Inflammatory macrophage (primary cell): ENCODE results near the gene ASCL1.

Source experiments
- DNase-seq, 2 donors: peaks; one replicate each; pipeline ENCODE4 v3.0.0-alpha.2; 2020 to 2022

ASCL1 gene

DNA sequence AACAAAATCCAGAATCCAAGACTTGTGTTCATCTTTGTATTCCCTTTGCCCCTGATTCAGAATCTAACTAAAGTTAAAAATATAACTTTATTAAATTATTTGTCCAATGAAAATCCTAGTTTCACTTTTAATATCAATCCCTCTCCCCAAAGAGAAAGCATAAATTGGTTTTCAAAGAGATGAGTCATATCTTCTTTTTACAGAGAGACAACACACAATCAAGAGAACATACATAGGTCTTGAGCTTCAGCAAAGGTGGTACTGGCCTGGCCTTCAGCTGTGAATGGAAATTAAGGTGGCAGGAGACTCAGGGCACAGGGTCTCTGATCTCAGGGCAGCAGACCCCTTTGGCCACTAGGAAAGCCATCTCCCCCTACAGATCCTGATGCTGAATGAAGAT is 4.3 kb upstream of the ASCL1 start:
- DNase-seq, result no peak

DNA sequence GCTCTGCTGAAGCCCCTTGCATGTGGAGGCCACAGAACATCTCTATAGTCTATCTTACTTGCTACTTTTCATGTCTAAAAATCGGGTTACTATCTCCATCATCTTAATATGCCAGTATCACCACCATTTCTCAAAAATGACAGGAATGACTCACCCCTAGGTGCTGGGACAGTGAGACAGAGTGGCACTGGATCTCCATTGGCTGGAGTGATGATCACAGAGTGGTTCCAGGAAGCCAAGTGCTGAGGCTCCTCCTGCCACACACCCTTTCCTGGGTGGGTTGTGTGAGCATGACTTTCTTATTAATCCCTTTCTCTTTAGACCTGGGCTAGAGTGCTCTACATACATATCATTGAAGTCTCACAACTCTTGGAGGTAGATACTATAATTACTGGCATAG is 3.3 kb upstream of the ASCL1 start:
- DNase-seq, result no peak

DNA sequence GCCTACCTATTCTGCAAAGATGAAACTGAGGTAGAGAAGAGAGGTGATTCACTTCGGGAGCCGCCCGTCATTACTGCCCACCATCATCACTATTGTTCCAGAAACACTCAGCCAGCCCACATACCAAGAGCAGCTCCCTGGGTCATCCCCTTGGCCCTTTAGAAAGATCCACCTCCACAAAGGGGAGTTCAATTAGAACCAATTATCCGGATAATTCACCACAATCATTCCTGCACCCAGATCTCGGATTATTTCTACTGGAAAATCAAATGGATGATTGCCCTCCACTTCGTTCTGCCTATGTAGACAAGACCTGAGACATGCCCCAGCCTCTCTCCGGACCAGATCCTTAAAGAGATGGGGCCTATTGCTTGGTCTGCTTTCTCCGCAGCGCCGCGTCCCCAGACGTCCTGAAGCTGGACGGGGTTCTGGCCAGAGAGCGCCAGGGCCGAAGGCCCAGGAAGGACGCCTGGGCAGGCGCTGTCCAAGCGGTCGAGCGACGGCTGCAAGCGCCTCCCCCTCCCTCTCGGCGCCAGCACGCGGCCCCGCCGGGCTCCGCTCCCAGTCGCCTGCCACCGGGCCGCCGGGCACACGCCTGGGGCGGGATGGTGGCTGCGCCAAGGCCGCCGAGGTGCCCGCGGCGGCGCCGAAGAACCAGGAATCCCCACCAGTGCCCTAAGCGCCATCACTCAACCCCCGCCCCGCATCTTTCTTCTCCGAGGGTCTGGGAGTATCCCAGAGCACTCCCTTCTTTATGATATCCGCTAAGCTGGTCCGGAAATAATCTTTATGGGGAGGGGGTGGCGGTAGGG is 1.3 kb upstream of the ASCL1 start:
- DNase-seq, result no peak

DNA sequence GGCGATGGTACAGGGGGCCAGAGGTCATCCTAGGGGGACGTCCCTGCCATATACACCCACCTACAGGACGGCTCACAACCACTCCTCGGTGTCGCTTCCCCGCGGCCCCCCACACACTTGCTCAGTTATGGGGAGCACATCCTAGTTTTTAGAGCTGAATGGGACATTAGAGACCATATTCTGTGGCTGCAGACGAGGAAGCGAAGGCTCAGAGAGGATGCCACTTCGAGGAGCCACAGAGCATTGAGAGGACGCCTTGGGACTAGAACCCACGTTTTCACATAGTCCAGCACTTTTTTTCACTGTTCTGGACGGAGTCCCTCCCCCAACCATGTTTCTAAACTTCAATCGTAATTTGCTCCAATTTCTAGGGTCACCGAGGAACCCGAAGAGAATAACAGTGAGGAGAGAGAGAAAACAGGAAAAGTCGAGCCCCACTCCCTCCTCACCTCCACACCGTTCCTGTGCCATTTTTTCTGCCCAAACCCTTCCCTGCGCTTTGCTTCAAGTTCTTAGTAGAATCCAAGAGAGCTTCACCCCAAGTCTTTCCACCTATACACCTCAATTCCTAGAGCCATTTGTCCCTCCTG is 641 bp upstream of the ASCL1 start:
- DNase-seq, result no peak

DNA sequence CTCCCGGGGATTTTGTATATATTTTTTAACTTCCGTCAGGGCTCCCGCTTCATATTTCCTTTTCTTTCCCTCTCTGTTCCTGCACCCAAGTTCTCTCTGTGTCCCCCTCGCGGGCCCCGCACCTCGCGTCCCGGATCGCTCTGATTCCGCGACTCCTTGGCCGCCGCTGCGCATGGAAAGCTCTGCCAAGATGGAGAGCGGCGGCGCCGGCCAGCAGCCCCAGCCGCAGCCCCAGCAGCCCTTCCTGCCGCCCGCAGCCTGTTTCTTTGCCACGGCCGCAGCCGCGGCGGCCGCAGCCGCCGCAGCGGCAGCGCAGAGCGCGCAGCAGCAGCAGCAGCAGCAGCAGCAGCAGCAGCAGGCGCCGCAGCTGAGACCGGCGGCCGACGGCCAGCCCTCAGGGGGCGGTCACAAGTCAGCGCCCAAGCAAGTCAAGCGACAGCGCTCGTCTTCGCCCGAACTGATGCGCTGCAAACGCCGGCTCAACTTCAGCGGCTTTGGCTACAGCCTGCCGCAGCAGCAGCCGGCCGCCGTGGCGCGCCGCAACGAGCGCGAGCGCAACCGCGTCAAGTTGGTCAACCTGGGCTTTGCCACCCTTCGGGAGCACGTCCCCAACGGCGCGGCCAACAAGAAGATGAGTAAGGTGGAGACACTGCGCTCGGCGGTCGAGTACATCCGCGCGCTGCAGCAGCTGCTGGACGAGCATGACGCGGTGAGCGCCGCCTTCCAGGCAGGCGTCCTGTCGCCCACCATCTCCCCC is 777 bp downstream of the ASCL1 start:
- DNase-seq, result no peak

GRCh38 chr12:102958830-102959176 is 1.3 kb downstream of the ASCL1 start:
- no peak for DNase-seq

GRCh38 chr12:102959391-102959790 is 1.9 kb downstream of the ASCL1 start:
- DNase-seq, result no peak

GRCh38 chr12:102960766-102961465 is 3.4 kb downstream of the ASCL1 start:
- DNase-seq, result no peak

- DNase-seq, result no peak
Measured at GRCh38 chr12:102961466-102961855, 4.0 kb downstream of the ASCL1 start.

DNA sequence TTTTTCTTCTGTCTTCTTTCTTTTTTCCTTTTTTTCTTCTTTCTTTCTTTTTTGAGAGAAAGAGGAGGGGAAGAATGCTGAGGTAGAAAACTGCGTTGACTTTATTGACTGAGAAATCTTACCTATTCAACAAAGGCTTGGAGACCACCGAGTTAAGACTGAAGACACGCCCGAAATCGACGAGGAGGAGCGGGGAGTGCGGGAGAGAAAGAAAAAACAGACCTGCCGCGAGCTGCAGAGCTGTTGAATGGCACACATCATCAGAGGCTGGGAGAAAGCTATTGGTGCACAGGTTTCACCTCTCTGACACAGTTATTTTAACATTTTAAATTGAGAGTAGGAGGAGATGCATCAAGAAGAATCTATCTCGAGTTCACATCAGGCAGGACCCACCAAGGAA is 5.1 kb downstream of the ASCL1 start:
- no peak for DNase-seq

GRCh38 chr12:102962986-102963385 is 5.5 kb downstream of the ASCL1 start:
- DNase-seq, result no peak

DNA sequence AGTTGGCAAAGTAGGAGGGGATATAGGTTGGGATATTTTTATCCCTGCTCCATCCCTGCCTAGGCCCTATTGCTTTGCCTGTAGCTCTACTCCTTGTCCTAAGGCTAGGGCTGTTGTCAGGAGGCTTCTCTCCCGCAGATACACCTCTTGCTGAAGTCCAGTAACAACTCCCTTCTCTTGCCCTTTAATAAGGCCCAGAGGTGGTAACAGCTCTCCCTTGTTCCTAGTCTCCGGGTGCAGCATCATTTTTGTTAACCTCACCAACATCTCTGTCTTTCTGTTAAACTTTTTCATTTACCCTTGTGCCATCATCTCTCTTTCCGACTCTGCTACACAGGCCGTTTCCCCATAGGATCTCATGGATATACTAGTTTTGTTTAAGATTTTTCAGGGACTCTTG is 6.3 kb downstream of the ASCL1 start:
- no peak for DNase-seq

- no peak for DNase-seq
Measured at GRCh38 chr12:102964872-102965271, 7.4 kb downstream of the ASCL1 start.

DNA sequence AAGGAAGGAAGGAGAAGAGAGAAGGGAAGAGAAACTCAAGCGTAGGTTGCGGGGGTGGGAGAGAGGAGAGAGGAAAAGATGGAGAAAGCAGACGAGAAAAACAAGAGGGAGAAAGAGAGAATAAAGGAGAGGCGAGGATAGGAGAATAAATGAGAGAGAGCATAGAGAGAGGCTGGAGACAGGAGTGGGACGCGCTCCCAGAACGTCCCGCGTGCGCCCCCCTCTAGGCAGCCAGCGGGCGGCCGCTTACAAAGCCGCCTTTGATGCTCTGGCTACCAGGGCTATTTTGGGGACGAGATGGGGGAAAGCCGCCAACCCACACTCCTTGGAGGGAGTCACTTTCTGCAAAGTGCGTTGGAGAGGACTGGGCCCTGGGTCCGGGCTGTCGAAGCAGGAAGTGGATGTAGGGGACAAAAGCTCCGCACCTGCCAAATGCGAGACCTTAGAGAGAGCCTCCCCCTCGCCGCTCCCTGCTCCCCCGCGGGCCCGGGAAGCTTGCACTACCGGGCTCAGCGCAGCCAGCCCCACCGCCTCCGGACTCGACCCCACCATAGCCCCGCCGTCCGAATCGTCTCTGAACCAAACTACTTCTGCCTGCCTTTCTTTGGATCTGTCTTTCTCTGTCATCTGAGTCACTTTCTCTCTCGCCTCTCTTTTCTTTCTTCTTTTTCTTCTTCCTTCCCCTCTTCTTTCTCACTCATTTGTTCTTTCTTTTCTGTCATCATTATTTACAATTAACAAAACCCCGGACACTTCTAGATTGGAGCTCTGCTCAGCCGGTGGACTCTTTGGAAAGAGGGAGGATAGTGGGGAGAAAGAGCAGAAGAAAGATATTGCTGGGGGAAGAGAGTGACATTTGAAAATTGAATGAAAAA is 8.0 kb downstream of the ASCL1 start:
- DNase-seq, result no peak

DNA sequence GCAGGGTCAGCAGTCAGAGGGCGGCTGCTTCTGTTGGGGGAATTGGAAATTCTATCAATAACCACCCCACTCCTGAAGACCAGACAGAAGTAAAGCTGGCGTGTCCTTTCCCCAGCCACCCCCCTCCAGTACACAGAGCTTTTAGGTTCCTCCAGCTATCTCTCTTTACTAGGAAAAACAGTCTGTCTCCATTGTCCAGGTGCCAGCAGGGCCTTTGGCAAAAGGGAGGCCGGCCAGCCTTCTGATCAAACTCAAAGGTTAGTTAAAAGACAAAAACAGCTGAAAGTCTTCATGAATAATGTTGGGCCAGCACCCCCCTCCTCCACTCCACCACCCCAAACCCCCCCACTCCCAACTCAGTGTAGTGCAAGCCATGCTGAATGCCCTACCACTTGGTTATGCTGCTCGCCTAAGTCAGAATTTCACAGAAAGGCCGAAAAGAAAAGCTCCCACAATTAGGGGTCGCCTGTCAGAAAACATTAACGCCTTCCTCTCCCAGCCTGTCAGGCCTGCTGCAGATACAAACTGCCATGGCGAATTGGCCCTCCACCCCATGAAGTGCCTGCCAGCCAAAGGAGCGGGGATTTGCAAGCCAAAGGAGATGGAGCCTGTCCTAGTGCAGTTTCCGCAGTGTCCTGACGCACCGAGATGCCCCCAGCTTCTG is 8.9 kb downstream of the ASCL1 start:
- no peak for DNase-seq

DNA sequence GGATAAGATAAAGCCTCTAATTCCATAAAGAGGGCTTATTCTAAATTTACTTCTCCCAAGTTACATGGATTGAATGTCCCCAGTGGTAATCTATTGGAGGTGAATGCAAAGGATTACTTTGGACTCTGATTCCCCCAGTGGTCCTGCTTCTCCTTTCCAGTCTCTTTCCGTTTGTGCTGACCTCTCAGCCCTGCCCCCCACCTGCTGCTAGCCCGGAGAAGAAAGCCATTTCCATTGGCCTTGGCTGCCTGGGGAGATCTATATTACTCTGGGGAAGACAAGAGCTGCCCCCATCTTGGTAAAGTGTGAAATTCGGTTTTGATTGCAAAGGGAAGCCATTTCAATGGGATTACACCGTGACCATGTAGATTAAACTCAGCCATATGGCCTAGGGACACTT is 13.3 kb downstream of the ASCL1 start:
- no peak for DNase-seq

DNA sequence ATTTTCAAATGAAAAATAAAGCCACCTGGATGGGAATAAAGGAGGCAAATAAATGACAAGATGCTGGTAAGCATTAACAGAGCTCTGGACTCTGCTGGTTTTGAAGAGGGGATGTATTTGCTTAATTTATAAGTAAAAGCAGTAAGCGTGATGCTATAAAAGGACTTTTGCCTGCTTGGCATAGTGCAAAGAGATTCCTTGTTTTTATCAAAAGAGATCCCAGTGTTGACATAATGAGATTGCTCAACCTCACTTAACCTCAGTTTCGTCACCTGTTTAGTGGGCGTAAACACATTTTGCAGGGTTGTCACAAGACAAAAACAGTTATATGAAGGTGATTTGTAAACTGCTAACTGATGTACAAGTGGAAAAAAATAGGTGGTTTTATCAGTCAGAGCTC is 13.8 kb downstream of the ASCL1 start:
- DNase-seq, result no peak

DNA sequence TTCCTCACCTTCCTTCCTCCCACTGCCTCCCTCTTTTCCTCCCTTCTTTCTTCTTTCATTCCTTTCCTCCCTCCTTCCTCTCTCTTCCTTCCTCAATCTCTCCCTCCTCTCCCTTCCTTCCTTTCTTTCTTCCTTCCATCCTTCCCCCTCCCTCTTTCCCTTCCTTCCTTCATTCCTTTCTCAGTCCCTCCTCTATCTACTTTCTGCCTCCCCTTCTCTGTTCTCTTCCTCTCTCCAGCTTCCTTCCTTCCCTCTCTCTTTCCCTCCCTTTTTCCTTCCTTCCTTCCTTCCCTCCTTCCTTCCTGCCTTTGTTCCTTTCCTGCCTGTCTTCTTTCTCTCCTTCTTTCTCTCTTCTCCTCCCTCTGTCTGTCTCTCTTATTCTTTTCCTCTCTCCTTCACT is 16.1 kb downstream of the ASCL1 start:
- no peak for DNase-seq

DNA sequence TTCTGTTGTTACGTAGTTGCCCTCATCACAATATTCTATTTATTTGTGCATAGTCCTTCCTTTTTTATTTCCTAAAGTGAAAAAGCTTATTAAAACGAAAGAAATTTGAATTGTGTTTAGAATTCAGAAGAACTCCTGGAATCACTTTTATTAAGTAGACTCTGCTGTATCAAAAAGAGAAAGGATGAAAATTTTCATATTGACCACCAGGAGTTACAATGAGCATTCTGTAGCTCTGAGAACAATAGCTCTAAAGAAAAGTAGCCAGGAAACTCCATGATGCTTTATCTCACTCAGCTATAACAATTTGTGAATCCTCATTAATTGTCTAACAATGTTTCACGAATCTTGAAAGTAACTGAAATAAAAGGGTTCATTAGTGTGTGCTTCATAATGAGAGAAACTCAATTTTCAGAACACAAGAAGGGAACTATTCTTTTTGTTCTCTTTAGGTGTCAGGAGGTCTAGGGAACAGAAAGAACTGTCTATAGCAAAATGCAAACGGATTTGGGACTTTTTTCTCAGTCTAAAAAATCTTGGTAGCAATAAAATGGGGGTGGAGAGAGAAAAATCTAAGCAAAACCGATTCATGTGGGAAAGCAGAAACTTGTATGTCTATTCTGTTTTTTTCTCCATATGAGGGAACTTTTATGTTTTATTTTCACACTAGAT is 19.3 kb downstream of the ASCL1 start:
- DNase-seq, result no peak

- no peak for DNase-seq
Measured at GRCh38 chr12:102977945-102978706, 20.7 kb downstream of the ASCL1 start.
